ENCODE results near the gene PALLD. TPM values are rescaled to one million over a fixed set of nuclear protein-coding genes. Genes with fewer than 3 reads are reported as not detected.

Gene PALLD
- total RNA-seq, 1 experiment from 2014 or later = 18.3 TPM

- no peak overlapping the region for H2BK20ac ChIP-seq (ENCODE audit: low read depth, low read length, poor library complexity, severe bottlenecking)
- H2AK5ac ChIP-seq (ENCODE audit: insufficient read length, low read length) = no peak overlapping the region
- no peaks in the 10 kb centered on the region for H3K23me2 ChIP-seq (ENCODE audit: insufficient read length, low read depth, low read length, poor library complexity, severe bottlenecking)
- no CpG with 5 or more reads among the region's 1 CpG for WGBS (ENCODE audit: extremely low coverage, insufficient read length, low lambda C conversion rate)
- TF ChIP-seq, protein P1, sequence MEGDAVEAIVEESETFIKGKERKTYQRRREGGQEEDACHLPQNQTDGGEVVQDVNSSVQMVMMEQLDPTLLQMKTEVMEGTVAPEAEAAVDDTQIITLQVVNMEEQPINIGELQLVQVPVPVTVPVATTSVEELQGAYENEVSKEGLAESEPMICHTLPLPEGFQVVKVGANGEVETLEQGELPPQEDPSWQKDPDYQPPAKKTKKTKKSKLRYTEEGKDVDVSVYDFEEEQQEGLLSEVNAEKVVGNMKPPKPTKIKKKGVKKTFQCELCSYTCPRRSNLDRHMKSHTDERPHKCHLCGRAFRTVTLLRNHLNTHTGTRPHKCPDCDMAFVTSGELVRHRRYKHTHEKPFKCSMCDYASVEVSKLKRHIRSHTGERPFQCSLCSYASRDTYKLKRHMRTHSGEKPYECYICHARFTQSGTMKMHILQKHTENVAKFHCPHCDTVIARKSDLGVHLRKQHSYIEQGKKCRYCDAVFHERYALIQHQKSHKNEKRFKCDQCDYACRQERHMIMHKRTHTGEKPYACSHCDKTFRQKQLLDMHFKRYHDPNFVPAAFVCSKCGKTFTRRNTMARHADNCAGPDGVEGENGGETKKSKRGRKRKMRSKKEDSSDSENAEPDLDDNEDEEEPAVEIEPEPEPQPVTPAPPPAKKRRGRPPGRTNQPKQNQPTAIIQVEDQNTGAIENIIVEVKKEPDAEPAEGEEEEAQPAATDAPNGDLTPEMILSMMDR (conservative IDR thresholded peaks at IDR 0.05) = no peak
- H3K4me3 Mint-ChIP-seq = no peak overlapping the region
- H3K9me3 Mint-ChIP-seq = no peaks in the 10 kb centered on the region
- no peak overlapping the region for H3K4me2 ChIP-seq (ENCODE audit: insufficient read depth, insufficient read length, low read length)
- H2BK5ac ChIP-seq (ENCODE audit: insufficient read length, low read length) = no peak overlapping the region
- no peaks in the 10 kb centered on the region for H3K4me1 ChIP-seq (ENCODE audit: insufficient read depth, low read length)
- no peak overlapping the region for H4K8ac ChIP-seq (replicated peaks; ENCODE audit: insufficient read length, low read depth, low read length)
- no peak overlapping the region for H3K14ac ChIP-seq (ENCODE audit: insufficient read depth, low read length)
- H4K20me1 ChIP-seq (ENCODE audit: control insufficient read depth, insufficient read depth, insufficient read length) = no peaks in the 10 kb centered on the region
- no peak overlapping the region for H3T11ph ChIP-seq (ENCODE audit: low read length)
- H2BK15ac ChIP-seq (ENCODE audit: low read depth, low read length) = no peak overlapping the region
- H3K23ac ChIP-seq (ENCODE audit: insufficient read length, low read depth, low read length) = no peak overlapping the region
- no peak overlapping the region for H4K91ac ChIP-seq (ENCODE audit: insufficient read length, low read depth, low read length)
- H3K18ac ChIP-seq (ENCODE audit: insufficient read length, low read depth, low read length) = no peak overlapping the region
- H2BK12ac ChIP-seq (ENCODE audit: insufficient read length, low read depth, low read length) = no peak overlapping the region
- no peaks in the 10 kb centered on the region for H3K27me3 ChIP-seq (ENCODE audit: insufficient read depth, low read length)
- no peak overlapping the region for H4K5ac ChIP-seq (ENCODE audit: insufficient read length, low read depth, low read length)
- H3K36me3 Mint-ChIP-seq (ENCODE audit: insufficient read depth in 1 of 3, low read depth in 3 of 3) = no peaks in the 10 kb centered on the region
- H3K9me3 ChIP-seq (ENCODE audit: control insufficient read depth, low read depth, low read length) = no peaks in the 10 kb centered on the region
- H3K4me1 Mint-ChIP-seq = peaks cover 0 to 3% of the 10 kb centered on the region in 2 experiments; a peak in 2 of 4 replicates
- no peak overlapping the region for H3K9ac ChIP-seq (ENCODE audit: extremely low read depth, insufficient read length, low read length)
- no peak overlapping the region for H3K27ac ChIP-seq (ENCODE audit: insufficient read length, low read depth, low read length)
- no peaks in the 10 kb centered on the region for H3K79me2 ChIP-seq (ENCODE audit: insufficient read depth, low read length)
- H2AFZ ChIP-seq (ENCODE audit: low read length) = no peak overlapping the region
- H2BK120ac ChIP-seq (ENCODE audit: low read depth, low read length, poor library complexity, severe bottlenecking) = no peak overlapping the region
- no peaks in the 10 kb centered on the region for H3K27me3 Mint-ChIP-seq (ENCODE audit: low read depth)
- no peak overlapping the region for H3K4ac ChIP-seq (ENCODE audit: low read depth, low read length)
- no peak for DNase-seq
- no peaks in the 10 kb centered on the region for H3K79me1 ChIP-seq (ENCODE audit: insufficient read depth, low read depth, low read length, poor library complexity, severe bottlenecking)
- H3K56ac ChIP-seq (ENCODE audit: insufficient read length, low read depth, low read length) = no peak overlapping the region
- H3K27ac Mint-ChIP-seq = no peak overlapping the region
Observed at GRCh38 chr4:168534535-168534934, 37.7 kb downstream of the PALLD start.

Measured in H9 (cell line).